IPS DF 6.9 (cell line): Measurements from ENCODE around the gene MRPL16.

Source experiments
- DNase-seq: peaks from one replicate; pipeline ENCODE4 v3.0.0-alpha.2; 2013; ENCODE audit warnings: low read depth, low spot score
- H3K27ac ChIP-seq: one replicate; pipeline ENCODE4 v1.5.1; 2013; ENCODE audit warnings: low read length, control low read depth
- H3K27me3 ChIP-seq: 2 replicates; pipeline ENCODE4 v1.6.1; 2013; ENCODE audit warnings: mild to moderate bottlenecking, low read length; ENCODE audit not compliant: control insufficient read depth, insufficient read depth
- H3K36me3 ChIP-seq: 2 replicates; pipeline ENCODE4 v1.6.1; 2013; ENCODE audit warnings: low read length; ENCODE audit not compliant: control insufficient read depth, insufficient read depth
- H3K4me1 ChIP-seq: 2 replicates; pipeline ENCODE4 v1.6.1; 2013; ENCODE audit warnings: low read length; ENCODE audit not compliant: control insufficient read depth, insufficient read depth
- H3K4me3 ChIP-seq: 2 replicates; pipeline ENCODE4 v1.5.1; 2013; ENCODE audit warnings: mild to moderate bottlenecking, low read length
- H3K9me3 ChIP-seq: 2 replicates; pipeline ENCODE4 v1.6.1; 2013; ENCODE audit warnings: low read length, inconsistent platforms; ENCODE audit not compliant: control insufficient read depth, insufficient read depth
- WGBS: extraction: QIAGEN DNeasy Blood & Tissue Kit; methylation state at CpG from one replicate; pipeline ENCODE4 v1.1.7; 2013; ENCODE audit warnings: mixed read lengths, missing lambda C conversion rate; ENCODE audit not compliant: insufficient read length, insufficient coverage; 5-methylcytosine and 5-hydroxymethylcytosine counted together

Gene MRPL16

GRCh38 chr11:59761993-59762392, 48.6 kb downstream of the MRPL16 start:
- H3K36me3 ChIP-seq = no peaks in the 10 kb centered on the region
- H3K9me3 ChIP-seq = no peaks in the 10 kb centered on the region
- WGBS = no CpG with 5 or more reads among the region's 6 CpGs
- H3K27ac ChIP-seq = no peak overlapping the region
- no peaks in the 10 kb centered on the region for H3K27me3 ChIP-seq
- H3K4me3 ChIP-seq = no peak overlapping the region
- DNase-seq = no peak
- H3K4me1 ChIP-seq = no peaks in the 10 kb centered on the region

- H3K27ac ChIP-seq = no peak overlapping the region
- WGBS = no CpG with 5 or more reads among the region's 4 CpGs
- no peak for DNase-seq
- H3K9me3 ChIP-seq = no peaks in the 10 kb centered on the region
- no peaks in the 10 kb centered on the region for H3K4me1 ChIP-seq
- H3K4me3 ChIP-seq = no peak overlapping the region
- no peaks in the 10 kb centered on the region for H3K27me3 ChIP-seq
- no peaks in the 10 kb centered on the region; the same call in 1 of the 2 replicates for H3K36me3 ChIP-seq
Measured at GRCh38 chr11:59760771-59761170, 49.8 kb downstream of the MRPL16 start.

GRCh38 chr11:59759900-59760299, 50.7 kb downstream of the MRPL16 start:
- H3K9me3 ChIP-seq = no peaks in the 10 kb centered on the region
- no peak for DNase-seq
- no peaks in the 10 kb centered on the region; the same call in 1 of the 2 replicates for H3K36me3 ChIP-seq
- no peak overlapping the region for H3K27ac ChIP-seq
- no peaks in the 10 kb centered on the region for H3K4me1 ChIP-seq
- no peak overlapping the region for H3K4me3 ChIP-seq
- no peaks in the 10 kb centered on the region for H3K27me3 ChIP-seq
- WGBS = no CpG with 5 or more reads among the region's 4 CpGs

- no peaks in the 10 kb centered on the region for H3K9me3 ChIP-seq
- no peaks in the 10 kb centered on the region; the same call in 1 of the 2 replicates for H3K36me3 ChIP-seq
- WGBS = no CpG with 5 or more reads among the region's 4 CpGs
- H3K4me3 ChIP-seq = no peak overlapping the region
- no peaks in the 10 kb centered on the region for H3K4me1 ChIP-seq
- H3K27me3 ChIP-seq = no peaks in the 10 kb centered on the region
- DNase-seq = no peak
- H3K27ac ChIP-seq = no peak overlapping the region
Measured at GRCh38 chr11:59758401-59759037, 52.1 kb downstream of the MRPL16 start.

- H3K4me3 ChIP-seq = no peak overlapping the region
- H3K36me3 ChIP-seq = no peaks in the 10 kb centered on the region; the same call in 1 of the 2 replicates
- WGBS = no CpG with 5 or more reads among the region's 4 CpGs
- no peaks in the 10 kb centered on the region for H3K4me1 ChIP-seq
- no peak overlapping the region for H3K27ac ChIP-seq
- no peak for DNase-seq
- H3K9me3 ChIP-seq = no peaks in the 10 kb centered on the region
- no peaks in the 10 kb centered on the region for H3K27me3 ChIP-seq
Measured at GRCh38 chr11:59756845-59757244, 53.7 kb downstream of the MRPL16 start.

GRCh38 chr11:59756558-59756840, 54.1 kb downstream of the MRPL16 start:
- H3K27me3 ChIP-seq = no peaks in the 10 kb centered on the region
- H3K9me3 ChIP-seq = no peaks in the 10 kb centered on the region
- no peaks in the 10 kb centered on the region for H3K4me1 ChIP-seq
- WGBS = no CpG with 5 or more reads among the region's 3 CpGs
- DNase-seq = no peak
- H3K36me3 ChIP-seq = no peaks in the 10 kb centered on the region; the same call in 1 of the 2 replicates
- H3K27ac ChIP-seq = no peak overlapping the region
- H3K4me3 ChIP-seq = no peak overlapping the region; the same call in 1 of the 2 replicates
